Activated naive CD4-positive, alpha-beta T cell treated with anti-CD3 and anti-CD28 coated beads, Interleukin-2, amount 50 U/mL, for 24 hours (primary cell): Measurements from ENCODE around the gene ANKRD65.
"Not testable (repeated sequence)": the region's sequence is repeated elsewhere in the genome, so short reads cannot be mapped to it uniquely, and the experiment has no call there.

Experiments
- H3K27ac Mint-ChIP-seq: one replicate; pipeline ENCODE4 v1.8.0; 2021; ENCODE audit warnings: mild to moderate bottlenecking, mixed read lengths
- H3K27me3 Mint-ChIP-seq: one replicate; pipeline ENCODE4 v1.8.0; 2021; ENCODE audit warnings: mixed read lengths
- H3K36me3 Mint-ChIP-seq: one replicate; pipeline ENCODE4 v1.8.0; 2021; ENCODE audit warnings: mixed read lengths
- H3K4me1 Mint-ChIP-seq: one replicate; pipeline ENCODE4 v1.8.0; 2021; ENCODE audit warnings: mixed read lengths
- H3K4me3 Mint-ChIP-seq: one replicate; pipeline ENCODE4 v1.8.0; 2021; ENCODE audit warnings: mild to moderate bottlenecking, mixed read lengths
- H3K9me3 Mint-ChIP-seq: one replicate; pipeline ENCODE4 v1.8.0; 2021; ENCODE audit warnings: mixed read lengths

The ANKRD65 gene

GRCh38 chr1:1385339-1385738 is 35.7 kb downstream of the ANKRD65 start:
- H3K4me3 Mint-ChIP-seq, H3K36me3 Mint-ChIP-seq, H3K4me1 Mint-ChIP-seq: not testable (repeated sequence)

GRCh38 chr1:1381294-1381693 is 39.8 kb downstream of the ANKRD65 start:
- no peaks in the 10 kb centered on the region for H3K9me3 Mint-ChIP-seq
- no peak overlapping the region for H3K27ac Mint-ChIP-seq
- H3K4me3 Mint-ChIP-seq = no peak overlapping the region
- H3K36me3 Mint-ChIP-seq = no peaks in the 10 kb centered on the region
- no peaks in the 10 kb centered on the region for H3K4me1 Mint-ChIP-seq
- H3K27me3 Mint-ChIP-seq = no peaks in the 10 kb centered on the region

More at GRCh38 chr1:1385339-1385738, 35.7 kb downstream of the ANKRD65 start:
- not testable (repeated sequence) for H3K27me3 Mint-ChIP-seq, H3K9me3 Mint-ChIP-seq, H3K27ac Mint-ChIP-seq

GRCh38 chr1:1380860-1381259 is 40.2 kb downstream of the ANKRD65 start:
- H3K4me1 Mint-ChIP-seq = no peaks in the 10 kb centered on the region

GRCh38 chr1:1377540-1378205 is 43.4 kb downstream of the ANKRD65 start:
- no peaks in the 10 kb centered on the region for H3K27me3 Mint-ChIP-seq
- H3K9me3 Mint-ChIP-seq = no peaks in the 10 kb centered on the region
- H3K4me3 Mint-ChIP-seq = no peak overlapping the region
- no peak overlapping the region for H3K27ac Mint-ChIP-seq
- H3K36me3 Mint-ChIP-seq = no peaks in the 10 kb centered on the region
- H3K4me1 Mint-ChIP-seq = peaks cover 9% of the 10 kb centered on the region

More at GRCh38 chr1:1380860-1381259, 40.2 kb downstream of the ANKRD65 start:
- Mint-ChIP-seq H3K36me3 (no peaks in the 10 kb centered on the region), H3K27me3 (no peaks in the 10 kb centered on the region), H3K27ac (no peak overlapping the region), H3K9me3 (no peaks in the 10 kb centered on the region), H3K4me3 (no peak overlapping the region)

- H3K9me3 Mint-ChIP-seq = no peaks in the 10 kb centered on the region
- no peaks in the 10 kb centered on the region for H3K36me3 Mint-ChIP-seq
- H3K27ac Mint-ChIP-seq = peak overlapping the region; percentile 59
- no peaks in the 10 kb centered on the region for H3K27me3 Mint-ChIP-seq
- H3K4me1 Mint-ChIP-seq = peaks cover 13% of the 10 kb centered on the region
- peak overlapping the region; percentile 93 for H3K4me3 Mint-ChIP-seq
These were observed 44.4 kb downstream of the ANKRD65 start for GRCh38 chr1:1376551-1377226.

GRCh38 chr1:1374929-1375662 is 46.0 kb downstream of the ANKRD65 start, which contains the start of gene AURKAIP1:
Gene AURKAIP1 (minus strand): TSS chr1:1375207. CDS start chr1:1374756, 451 bp downstream.
- H3K27ac Mint-ChIP-seq = peak within 1 kb of the TSS; percentile 98

GRCh38 chr1:1374589-1374928 is 46.5 kb downstream of the ANKRD65 start:
- Mint-ChIP-seq H3K36me3 (no peaks in the 10 kb centered on the region), H3K27me3 (no peaks in the 10 kb centered on the region), H3K9me3 (no peaks in the 10 kb centered on the region), H3K4me1 (peaks cover 17% of the 10 kb centered on the region), H3K27ac (no peak overlapping the region), H3K4me3 (peak overlapping the region; percentile 93)

More at GRCh38 chr1:1374929-1375662, 46.0 kb downstream of the ANKRD65 start, which contains the start of gene AURKAIP1:
- no peaks in the 10 kb centered on the region for H3K36me3 Mint-ChIP-seq
- H3K9me3 Mint-ChIP-seq = no peaks in the 10 kb centered on the region
- no peaks in the 10 kb centered on the region for H3K27me3 Mint-ChIP-seq
- H3K4me1 Mint-ChIP-seq = peaks cover 16% of the 10 kb centered on the region
- peak within 1 kb of the TSS; percentile 93 for H3K4me3 Mint-ChIP-seq

- no peaks in the 10 kb centered on the region for H3K36me3 Mint-ChIP-seq
- H3K27me3 Mint-ChIP-seq = no peaks in the 10 kb centered on the region
- H3K4me1 Mint-ChIP-seq = peaks cover 17% of the 10 kb centered on the region
- peak overlapping the region; percentile 93 for H3K4me3 Mint-ChIP-seq
- no peaks in the 10 kb centered on the region for H3K9me3 Mint-ChIP-seq
- H3K27ac Mint-ChIP-seq = peak overlapping the region; percentile 30
These were observed 47.1 kb downstream of the ANKRD65 start for GRCh38 chr1:1373815-1374588.

- Mint-ChIP-seq H3K9me3 (no peaks in the 10 kb centered on the region), H3K36me3 (no peaks in the 10 kb centered on the region), H3K4me1 (peaks cover 17% of the 10 kb centered on the region), H3K4me3 (peak overlapping the region; percentile 93), H3K27ac (no peak overlapping the region), H3K27me3 (no peaks in the 10 kb centered on the region)
These were observed 47.8 kb downstream of the ANKRD65 start for GRCh38 chr1:1373051-1373814.

- H3K36me3 Mint-ChIP-seq = no peaks in the 10 kb centered on the region
- no peak overlapping the region for H3K27ac Mint-ChIP-seq
- peak overlapping the region; percentile 68 for H3K4me3 Mint-ChIP-seq
- H3K4me1 Mint-ChIP-seq = peaks cover 17% of the 10 kb centered on the region
- H3K9me3 Mint-ChIP-seq = no peaks in the 10 kb centered on the region
- no peaks in the 10 kb centered on the region for H3K27me3 Mint-ChIP-seq
These were observed 49.0 kb downstream of the ANKRD65 start for GRCh38 chr1:1371746-1372711.

GRCh38 chr1:1371364-1371745 is 49.7 kb downstream of the ANKRD65 start:
- H3K4me3 Mint-ChIP-seq = no peak overlapping the region
- H3K4me1 Mint-ChIP-seq = peaks cover 17% of the 10 kb centered on the region
- no peaks in the 10 kb centered on the region for H3K9me3 Mint-ChIP-seq
- no peak overlapping the region for H3K27ac Mint-ChIP-seq
- H3K36me3 Mint-ChIP-seq = no peaks in the 10 kb centered on the region
- no peaks in the 10 kb centered on the region for H3K27me3 Mint-ChIP-seq

GRCh38 chr1:1370771-1371300 is 50.2 kb downstream of the ANKRD65 start:
- H3K4me1 Mint-ChIP-seq = peaks cover 17% of the 10 kb centered on the region
- no peaks in the 10 kb centered on the region for H3K36me3 Mint-ChIP-seq
- no peaks in the 10 kb centered on the region for H3K27me3 Mint-ChIP-seq
- no peak overlapping the region for H3K4me3 Mint-ChIP-seq
- H3K27ac Mint-ChIP-seq = no peak overlapping the region
- no peaks in the 10 kb centered on the region for H3K9me3 Mint-ChIP-seq

- H3K36me3 Mint-ChIP-seq, H3K4me3 Mint-ChIP-seq, H3K9me3 Mint-ChIP-seq, H3K27me3 Mint-ChIP-seq, H3K27ac Mint-ChIP-seq: not testable (repeated sequence)
- peaks cover 14% of the 10 kb centered on the region for H3K4me1 Mint-ChIP-seq
These were observed 51.0 kb downstream of the ANKRD65 start for GRCh38 chr1:1370094-1370493.
